Measurements from ENCODE around the gene LIMS1.
"Not testable (repeated sequence)": the region's sequence is repeated elsewhere in the genome, so short reads cannot be mapped to it uniquely, and the experiment has no call there.

DNA sequence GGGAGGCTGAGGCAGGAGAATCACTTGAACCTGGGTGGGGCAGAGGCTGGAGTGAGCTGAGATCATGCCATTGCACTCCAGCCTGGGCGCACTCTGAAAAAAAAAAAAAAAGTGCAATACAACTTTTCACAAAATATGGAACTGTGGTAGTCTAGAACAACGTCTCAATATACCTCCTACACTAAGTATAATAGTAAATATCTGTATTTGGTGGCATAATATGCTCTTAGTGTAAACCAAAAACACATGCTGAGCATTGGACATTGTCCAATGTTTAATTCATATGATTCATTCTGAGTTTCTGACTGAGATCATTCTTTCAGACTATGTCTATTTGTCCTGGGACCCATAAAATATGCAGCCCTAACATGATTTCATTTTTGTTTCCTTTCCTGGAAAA is 19.8 kb upstream of the LIMS1 start:
- TF ChIP-seq HNRNPH1 (optimal IDR thresholded peaks at IDR 0.05; ENCODE audit: low read depth, low read length); MEIS2 (CRISPR knock-in tag; IDR thresholded peaks at IDR 0.05): not testable (repeated sequence)
- TF ChIP-seq, protein P1, sequence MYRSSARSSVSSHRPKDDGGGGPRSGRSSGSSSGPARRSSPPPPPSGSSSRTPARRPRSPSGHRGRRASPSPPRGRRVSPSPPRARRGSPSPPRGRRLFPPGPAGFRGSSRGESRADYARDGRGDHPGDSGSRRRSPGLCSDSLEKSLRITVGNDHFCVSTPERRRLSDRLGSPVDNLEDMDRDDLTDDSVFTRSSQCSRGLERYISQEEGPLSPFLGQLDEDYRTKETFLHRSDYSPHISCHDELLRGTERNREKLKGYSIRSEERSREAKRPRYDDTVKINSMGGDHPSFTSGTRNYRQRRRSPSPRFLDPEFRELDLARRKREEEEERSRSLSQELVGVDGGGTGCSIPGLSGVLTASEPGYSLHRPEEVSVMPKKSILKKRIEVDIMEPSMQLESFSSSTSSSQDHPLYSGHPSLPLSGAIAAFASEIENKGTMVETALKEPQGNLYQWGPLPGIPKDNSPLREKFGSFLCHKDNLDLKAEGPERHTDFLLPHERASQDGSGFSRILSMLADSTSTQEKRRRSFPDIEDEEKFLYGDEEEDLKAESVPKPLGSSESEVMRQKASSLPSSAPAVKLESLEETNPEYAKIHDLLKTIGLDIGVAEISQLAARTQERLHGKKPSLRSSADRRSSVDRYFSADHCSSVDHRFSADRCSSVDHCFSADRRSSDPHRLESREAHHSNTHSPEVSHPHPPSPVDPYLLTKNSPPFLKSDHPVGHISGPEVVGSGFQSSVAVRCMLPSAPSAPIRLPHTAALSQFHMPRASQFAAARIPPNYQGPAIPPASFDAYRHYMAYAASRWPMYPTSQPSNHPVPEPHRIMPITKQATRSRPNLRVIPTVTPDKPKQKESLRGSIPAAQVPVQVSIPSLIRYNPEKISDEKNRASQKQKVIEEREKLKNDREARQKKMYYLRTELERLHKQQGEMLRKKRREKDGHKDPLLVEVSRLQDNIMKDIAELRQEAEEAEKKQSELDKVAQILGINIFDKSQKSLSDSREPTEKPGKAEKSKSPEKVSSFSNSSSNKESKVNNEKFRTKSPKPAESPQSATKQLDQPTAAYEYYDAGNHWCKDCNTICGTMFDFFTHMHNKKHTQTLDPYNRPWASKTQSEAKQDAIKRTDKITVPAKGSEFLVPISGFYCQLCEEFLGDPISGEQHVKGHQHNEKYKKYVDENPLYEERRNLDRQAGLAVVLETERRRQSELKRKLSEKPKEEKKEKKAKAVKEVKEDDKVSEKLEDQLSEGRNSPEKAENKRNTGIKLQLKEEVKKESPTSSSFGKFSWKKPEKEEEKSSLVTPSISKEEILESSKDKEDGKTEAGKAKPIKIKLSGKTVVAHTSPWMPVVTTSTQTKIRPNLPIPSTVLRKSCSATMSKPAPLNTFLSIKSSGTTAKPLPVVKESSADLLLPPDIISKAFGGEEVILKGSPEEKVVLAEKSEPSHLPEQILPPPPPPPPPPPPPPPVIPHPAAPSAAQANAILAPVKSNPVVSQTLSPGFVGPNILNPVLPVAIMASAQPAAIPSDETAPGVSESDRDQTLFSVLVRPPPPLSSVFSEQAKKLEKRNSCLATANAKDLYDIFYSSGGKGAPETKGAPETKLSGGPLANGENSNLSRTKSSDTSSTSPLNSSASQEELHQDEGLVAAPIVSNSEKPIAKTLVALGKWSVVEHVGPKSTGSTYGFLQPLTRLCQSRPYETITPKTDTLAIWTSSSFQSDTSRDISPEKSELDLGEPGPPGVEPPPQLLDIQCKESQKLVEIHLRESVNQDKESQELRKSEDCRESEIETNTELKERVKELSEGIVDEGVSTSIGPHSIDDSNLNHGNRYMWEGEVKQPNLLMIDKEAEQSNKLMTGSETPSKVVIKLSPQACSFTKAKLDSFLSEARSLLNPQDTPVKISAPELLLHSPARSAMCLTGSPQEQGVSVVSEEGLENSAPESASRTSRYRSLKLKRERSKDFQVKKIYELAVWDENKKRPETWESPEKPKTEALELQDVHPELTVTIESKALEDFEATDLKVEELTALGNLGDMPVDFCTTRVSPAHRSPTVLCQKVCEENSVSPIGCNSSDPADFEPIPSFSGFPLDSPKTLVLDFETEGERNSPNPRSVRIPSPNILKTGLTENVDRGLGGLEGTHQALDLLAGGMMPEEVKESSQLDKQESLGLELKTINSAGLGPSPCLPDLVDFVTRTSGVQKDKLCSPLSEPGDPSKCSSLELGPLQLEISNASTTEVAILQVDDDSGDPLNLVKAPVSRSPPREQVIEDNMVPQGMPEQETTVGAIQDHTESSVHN (CRISPR knock-in tag; IDR thresholded peaks at IDR 0.05), result not testable (repeated sequence)
